Epithelial cell of proximal tubule (primary cell): ENCODE results near the gene LIMS2. TPM values are rescaled to one million over a fixed set of nuclear protein-coding genes. Genes with fewer than 3 reads are reported as not detected.

ENCODE experiments used
- DNase-seq: peaks from one replicate; pipeline ENCODE4 v3.0.0-alpha.2; 2011; ENCODE audit warnings: low read depth
- H3K4me3 ChIP-seq: 2 replicates; pipeline ENCODE4 v1.5.1; 2011; ENCODE audit warnings: low read depth, mild to moderate bottlenecking, low read length
- total RNA-seq: library from RNA; depleted of rRNA; stranded (reverse); fragments of >200 nt; gene quantifications from 2 replicates; pipeline ENCODE4 v1.2.3, GENCODE V29; 2015
- TF ChIP-seq, protein P1 (sequence below): conservative IDR thresholded peaks from 2 replicates; pipeline ENCODE4 v1.5.1; 2012; ENCODE audit warnings: low read depth, mild to moderate bottlenecking, low read length

The LIMS2 gene
- total RNA-seq, 1 donor from 2014 or later, result 1.2 TPM

DNA sequence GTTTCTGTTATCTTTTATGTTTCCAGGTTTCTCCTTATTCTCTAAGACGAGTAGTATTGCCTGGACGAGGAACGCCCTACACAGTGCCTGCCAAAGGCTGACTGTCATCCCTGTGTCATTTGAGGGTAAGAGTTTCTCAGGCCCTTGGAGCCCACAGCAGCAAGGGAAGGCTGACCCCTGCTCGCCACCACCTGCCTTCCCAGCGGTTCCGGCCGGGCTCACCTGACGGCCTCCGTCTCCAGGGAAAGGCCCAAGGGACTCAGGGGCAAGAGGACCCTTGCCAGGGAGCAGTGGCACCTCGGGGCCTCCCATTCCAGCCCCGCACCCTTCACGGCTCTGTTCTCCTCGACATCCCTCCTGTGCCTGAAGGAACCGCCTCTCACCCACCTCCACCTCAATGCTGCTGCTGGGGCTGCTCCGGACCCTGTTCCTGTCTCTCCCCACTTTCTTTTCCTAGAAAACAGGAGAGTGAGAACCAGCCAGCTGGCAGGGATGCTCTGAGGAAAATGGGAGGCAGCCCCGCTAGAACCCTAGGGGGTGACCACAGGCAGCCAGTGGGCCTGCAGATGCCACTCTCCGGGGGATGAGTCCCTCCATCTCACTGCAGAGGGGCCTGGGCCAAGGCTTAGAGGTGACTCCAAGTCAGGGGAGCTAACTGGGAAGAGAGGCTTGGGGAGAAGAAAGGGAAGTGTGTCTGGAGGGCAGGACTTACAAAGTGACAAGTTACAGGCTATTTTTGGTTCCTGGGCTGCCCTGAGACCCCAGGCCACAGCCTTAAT, 1.9 kb downstream of the LIMS2 start:
- no peak overlapping the region for H3K4me3 ChIP-seq
- TF ChIP-seq, protein P1, sequence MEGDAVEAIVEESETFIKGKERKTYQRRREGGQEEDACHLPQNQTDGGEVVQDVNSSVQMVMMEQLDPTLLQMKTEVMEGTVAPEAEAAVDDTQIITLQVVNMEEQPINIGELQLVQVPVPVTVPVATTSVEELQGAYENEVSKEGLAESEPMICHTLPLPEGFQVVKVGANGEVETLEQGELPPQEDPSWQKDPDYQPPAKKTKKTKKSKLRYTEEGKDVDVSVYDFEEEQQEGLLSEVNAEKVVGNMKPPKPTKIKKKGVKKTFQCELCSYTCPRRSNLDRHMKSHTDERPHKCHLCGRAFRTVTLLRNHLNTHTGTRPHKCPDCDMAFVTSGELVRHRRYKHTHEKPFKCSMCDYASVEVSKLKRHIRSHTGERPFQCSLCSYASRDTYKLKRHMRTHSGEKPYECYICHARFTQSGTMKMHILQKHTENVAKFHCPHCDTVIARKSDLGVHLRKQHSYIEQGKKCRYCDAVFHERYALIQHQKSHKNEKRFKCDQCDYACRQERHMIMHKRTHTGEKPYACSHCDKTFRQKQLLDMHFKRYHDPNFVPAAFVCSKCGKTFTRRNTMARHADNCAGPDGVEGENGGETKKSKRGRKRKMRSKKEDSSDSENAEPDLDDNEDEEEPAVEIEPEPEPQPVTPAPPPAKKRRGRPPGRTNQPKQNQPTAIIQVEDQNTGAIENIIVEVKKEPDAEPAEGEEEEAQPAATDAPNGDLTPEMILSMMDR, result no peak
- no peak for DNase-seq

DNA sequence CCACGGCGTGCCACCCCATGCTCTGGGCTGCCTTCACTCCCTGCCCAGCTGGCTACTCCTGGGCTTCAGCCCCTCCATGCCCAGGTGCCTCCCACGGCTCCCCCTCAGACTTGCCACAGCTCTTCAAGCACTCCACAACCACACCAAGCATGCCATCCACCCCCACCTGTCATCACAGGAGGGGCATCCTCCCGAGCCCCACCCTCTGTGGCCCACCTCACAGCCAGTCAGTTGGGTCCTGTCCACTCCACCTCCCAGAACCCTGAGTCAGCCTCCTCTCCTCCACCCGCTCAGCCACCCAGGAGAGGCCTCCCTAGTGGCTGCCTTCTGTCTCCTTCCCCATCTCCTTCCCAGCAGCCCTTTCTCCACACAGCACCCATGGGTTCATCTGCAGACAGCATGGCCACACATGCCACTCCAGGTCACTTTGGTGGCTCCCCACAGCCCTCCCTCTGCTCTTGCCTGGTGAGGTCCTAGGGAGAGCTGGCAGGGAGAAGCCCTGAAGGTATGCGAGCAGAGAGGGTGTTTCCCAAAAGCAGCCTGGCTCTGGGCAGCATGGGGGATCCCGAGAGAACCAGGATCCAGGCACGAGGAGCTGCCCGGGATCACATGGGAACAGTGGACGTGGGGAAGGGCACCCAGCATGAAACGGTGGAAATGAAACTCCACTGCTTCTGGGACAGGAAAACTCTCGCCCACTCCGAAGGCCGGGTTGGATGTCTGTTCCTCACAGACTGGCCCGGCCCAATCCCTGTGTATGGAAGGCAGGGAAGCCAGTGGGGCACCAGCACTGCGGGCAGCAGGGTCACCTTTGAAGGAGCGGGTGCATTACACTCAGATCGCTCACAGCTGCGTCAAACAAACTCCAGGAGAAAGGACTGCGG, 2.7 kb downstream of the LIMS2 start:
- H3K4me3 ChIP-seq, result no peak overlapping the region
- no peak for DNase-seq
- TF ChIP-seq, protein P1, result no peak

DNA sequence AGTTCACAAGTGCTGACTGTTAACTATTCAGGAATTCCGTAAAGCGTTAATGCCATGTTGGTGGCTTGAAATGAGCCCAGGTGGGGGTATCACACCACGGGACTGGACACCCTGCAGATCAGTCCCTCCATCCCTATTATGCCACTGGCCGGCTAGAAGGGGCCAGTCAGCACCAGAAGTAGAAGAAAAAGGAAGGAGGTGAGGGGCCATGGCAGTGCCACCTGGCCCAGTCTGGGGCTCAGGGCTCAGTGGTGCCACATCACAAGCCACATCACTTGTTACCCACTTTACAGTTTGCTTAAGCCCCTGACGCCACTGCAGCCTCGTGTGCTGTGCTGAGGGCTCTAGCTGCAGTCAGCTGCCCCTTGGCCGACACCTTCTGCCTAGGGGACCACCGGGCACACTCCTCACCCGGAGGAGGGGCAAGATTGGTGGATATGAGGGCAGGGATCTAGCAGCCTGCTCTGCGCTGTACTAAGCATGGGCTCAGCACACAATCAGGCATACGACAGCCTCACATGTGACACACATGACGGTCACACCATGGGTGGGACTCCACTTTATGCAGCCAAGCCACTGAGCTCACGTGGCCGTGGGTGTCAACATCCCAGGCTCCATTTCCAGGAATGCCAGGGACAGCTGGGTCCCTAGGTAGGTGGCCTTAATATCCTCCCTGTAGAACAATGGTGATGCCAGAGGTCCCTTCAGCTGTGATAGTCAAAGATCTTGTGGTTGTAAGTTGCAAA, 3.6 kb downstream of the LIMS2 start:
- TF ChIP-seq, protein P1, result no peak
- DNase-seq, result no peak
- H3K4me3 ChIP-seq, result no peak overlapping the region

DNA sequence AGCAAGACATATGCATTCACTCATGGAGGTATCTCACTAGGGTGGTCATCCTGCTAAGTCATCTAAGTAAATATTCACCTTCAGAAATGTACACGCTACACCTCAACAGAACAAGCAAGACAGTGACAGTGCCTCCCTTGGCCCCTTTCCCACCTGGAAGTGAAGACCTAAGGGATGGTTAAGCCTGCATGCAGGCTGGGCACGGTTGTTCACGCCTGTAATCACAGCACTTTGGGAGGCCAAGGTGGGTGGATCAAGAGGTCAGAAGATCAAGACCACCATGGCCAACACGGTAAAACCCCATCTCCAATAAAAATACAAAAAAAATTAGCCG, 4.4 kb downstream of the LIMS2 start:
- DNase-seq, result no peak
- H3K4me3 ChIP-seq, result no peak overlapping the region
- TF ChIP-seq, protein P1, result no peak

DNA sequence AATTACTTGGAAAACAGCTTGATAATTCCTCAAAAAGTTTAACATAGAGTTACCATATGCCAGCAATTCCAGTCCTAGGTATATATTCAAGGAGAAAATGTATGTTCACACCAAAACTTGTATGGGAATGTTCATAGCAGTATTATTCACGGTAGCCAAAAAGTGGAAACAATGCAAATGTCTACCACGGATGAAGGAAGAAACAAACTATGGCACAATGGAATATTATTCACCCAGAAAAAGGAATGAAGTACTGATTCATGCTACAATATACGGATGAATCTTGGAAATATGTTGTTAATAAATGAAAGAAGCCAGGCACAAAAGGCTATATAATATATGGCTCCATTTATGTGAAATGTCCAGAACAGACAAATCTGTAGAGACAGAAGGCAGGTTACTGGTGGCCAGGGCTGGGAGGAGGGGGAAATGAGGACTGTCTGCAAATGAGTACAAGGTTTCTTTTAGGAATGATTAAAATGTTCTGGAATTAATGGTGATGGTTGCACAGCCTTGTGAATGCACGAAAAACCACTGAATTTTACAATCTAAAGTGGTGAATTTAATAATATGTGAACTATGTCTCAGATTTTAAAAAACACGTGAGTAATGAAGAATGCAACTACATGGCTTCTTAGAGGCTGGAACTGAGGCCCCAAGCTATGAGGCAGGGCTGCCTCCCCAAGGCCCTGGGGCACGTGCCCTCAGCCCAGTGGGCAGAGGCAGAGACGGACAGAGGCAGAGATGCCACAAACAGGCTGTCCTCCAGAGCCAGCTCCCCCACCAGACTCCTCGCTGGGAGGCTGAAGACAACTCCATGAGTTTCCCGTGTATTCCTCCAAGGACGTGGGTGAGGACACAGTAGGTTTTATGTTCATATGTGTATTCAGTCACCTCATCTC, 5.0 kb downstream of the LIMS2 start:
- H3K4me3 ChIP-seq, result no peak overlapping the region
- no peak for DNase-seq
- TF ChIP-seq, protein P1, result no peak

DNA sequence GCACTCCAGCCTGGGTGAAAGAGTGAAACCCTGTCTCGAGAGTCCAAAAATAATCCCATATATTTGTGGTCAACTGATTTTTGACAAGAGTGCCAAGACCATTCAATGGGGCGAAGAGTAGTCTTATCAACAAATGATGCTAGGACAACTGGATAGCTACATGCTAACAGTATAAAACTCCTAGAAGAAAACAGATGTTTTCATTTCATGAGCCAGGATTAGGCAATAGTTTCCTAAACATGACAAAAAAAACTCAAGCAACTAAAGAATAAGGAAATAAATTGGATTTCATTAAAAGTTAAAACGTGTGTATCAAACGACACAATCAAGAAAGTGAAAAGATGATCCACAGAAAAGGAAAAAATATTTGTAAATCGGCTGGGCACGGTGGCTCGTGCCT, 6.3 kb downstream of the LIMS2 start:
- TF ChIP-seq, protein P1, result no peak
- DNase-seq, result no peak
- no peak overlapping the region for H3K4me3 ChIP-seq
